Fibroblast of pulmonary artery (primary cell): ENCODE results near the gene KIF18B.

Experiments
- DNase-seq: peaks from one replicate; pipeline ENCODE4 v3.0.0-alpha.2; 2010; ENCODE audit warnings: low read depth
- H3K4me3 ChIP-seq: replicated peaks from 2 replicates; pipeline ENCODE4 v1.5.1; 2011; ENCODE audit warnings: low read depth, mild to moderate bottlenecking, control low read depth, low read length, moderate library complexity
- TF ChIP-seq, protein P1 (sequence below): IDR thresholded peaks from 2 replicates; pipeline ENCODE4 v1.5.1; 2011; ENCODE audit warnings: mild to moderate bottlenecking, control low read depth, low read length, inconsistent platforms; ENCODE audit errors: missing control alignments

The KIF18B gene

GRCh38 chr17:44922746-44923470, 24.7 kb downstream of the KIF18B start:
- H3K4me3 ChIP-seq, result no peak overlapping the region
- TF ChIP-seq, protein P1, sequence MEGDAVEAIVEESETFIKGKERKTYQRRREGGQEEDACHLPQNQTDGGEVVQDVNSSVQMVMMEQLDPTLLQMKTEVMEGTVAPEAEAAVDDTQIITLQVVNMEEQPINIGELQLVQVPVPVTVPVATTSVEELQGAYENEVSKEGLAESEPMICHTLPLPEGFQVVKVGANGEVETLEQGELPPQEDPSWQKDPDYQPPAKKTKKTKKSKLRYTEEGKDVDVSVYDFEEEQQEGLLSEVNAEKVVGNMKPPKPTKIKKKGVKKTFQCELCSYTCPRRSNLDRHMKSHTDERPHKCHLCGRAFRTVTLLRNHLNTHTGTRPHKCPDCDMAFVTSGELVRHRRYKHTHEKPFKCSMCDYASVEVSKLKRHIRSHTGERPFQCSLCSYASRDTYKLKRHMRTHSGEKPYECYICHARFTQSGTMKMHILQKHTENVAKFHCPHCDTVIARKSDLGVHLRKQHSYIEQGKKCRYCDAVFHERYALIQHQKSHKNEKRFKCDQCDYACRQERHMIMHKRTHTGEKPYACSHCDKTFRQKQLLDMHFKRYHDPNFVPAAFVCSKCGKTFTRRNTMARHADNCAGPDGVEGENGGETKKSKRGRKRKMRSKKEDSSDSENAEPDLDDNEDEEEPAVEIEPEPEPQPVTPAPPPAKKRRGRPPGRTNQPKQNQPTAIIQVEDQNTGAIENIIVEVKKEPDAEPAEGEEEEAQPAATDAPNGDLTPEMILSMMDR, result no peak
- DNase-seq, result no peak

GRCh38 chr17:44922136-44922535, 25.4 kb downstream of the KIF18B start:
- TF ChIP-seq, protein P1, result no peak
- DNase-seq, result no peak

DNA sequence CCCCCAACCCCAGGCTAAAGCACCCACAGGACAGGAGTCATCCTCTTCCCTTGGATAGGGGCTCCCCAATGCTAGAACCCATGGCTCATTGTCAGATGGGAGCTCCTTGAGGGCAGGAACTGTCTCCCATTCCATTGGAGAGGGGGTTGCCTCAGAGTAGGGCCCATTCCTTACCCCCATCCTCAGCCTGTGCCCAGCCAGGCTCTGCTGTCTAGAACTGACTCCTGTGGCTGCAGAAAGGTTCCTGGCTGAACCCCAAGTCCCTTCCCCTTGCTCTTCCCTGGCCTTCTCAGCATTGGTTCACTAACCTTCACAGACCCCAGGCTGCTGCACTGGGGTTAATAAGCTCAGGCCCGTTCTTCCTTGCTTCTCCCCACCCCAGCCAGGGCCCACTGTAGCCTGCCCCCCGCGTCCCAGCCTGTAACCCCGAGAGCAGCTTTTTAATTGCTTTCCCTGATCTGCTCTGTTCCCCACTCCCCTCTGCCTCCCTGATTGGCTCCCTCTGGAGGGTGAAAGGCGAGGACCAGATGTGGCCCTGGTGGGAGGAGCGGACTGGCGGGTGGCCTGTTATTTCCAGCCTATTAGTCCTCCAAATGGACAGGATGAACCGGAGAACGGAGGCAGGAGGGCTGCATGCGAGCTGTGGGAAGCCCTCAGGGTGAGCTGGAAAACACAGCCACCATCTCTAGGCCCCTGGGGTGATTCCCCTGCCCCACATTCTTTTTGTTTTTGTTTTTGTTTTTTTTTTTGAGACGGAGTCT, 26.3 kb downstream of the KIF18B start:
- no peak overlapping the region for H3K4me3 ChIP-seq
- TF ChIP-seq, protein P1, result no peak
- no peak for DNase-seq

More at GRCh38 chr17:44922136-44922535, 25.4 kb downstream of the KIF18B start:
- H3K4me3 ChIP-seq, result no peak overlapping the region

DNA sequence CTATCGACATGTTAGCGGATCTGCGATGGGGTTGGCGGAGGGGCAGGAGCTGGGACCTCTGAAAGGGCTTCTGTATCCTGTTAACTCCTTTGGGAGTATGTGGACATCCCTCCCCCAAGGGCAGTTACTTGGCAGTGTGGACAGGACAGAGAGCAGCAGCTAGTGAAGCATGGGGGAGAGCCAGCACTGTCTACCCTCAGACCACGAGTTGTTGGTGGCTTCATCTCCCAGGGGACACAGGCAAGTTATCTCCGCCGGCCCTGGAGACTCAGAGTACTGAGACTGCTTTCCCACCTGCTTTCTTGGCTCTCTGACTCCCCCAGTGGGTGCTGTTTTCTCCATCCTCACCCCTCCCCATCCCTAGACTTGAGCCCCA, 27.0 kb downstream of the KIF18B start:
- TF ChIP-seq, protein P1, result no peak
- H3K4me3 ChIP-seq, result no peak overlapping the region

DNA sequence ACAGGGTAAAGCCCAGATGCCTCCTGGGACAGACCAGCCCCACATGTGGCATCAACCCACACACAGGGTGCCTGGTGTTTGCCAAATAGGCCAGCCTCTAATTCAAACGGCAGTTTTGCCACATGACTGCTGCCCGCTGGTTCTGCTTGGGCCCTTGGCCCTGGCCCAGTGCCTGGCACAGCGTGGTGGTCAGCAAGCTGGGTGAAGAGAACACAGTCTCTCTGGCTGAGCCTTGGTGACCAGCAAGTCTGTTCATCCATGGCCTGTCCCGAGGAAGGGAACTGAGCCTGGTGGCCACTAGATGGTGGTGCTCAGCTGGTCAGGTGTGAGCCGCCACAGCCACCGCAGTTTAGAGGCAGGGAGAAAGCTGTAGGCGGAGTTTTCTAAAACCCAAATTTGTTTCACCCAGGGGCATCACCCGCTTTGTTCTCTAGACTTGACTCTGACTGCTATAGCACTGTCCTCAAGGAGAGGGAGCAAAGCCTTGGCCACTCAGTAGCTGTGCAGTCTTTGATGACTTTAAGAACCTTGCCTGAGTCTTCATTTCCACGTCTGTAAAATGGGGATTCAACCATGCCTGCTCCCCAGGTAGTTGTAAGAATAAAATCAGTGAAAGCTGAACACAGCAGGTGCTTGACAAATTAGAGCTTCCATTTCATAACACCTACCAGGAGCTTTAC, 27.5 kb downstream of the KIF18B start:
- DNase-seq, result peak; percentile 87
- TF ChIP-seq, protein P1, result peak; percentile 87

More for the DNA sequence above, 27.0 kb downstream of the KIF18B start:
- no peak for DNase-seq

GRCh38 chr17:44919411-44919810, 28.2 kb downstream of the KIF18B start:
- TF ChIP-seq, protein P1, result no peak
- H3K4me3 ChIP-seq, result no peak overlapping the region
- DNase-seq, result no peak

More for the DNA sequence above, 27.5 kb downstream of the KIF18B start:
- no peak overlapping the region for H3K4me3 ChIP-seq
